Skeletal muscle satellite cell (primary cell): Measurements from ENCODE around the gene TM2D1.
A peak's percentile ranks its signal among the peaks of the same experiment; 100 is the strongest.
"Not testable (repeated sequence)": the region's sequence is repeated elsewhere in the genome, so short reads cannot be mapped to it uniquely, and the experiment has no call there.

Experiments
- H3K27me3 ChIP-seq: 2 replicates; pipeline ENCODE4 v1.7.0; 2013; ENCODE audit warnings: low read length; ENCODE audit not compliant: control insufficient read depth, insufficient read depth
- H3K36me3 ChIP-seq: 2 replicates; pipeline ENCODE4 v1.7.0; 2013; ENCODE audit warnings: mild to moderate bottlenecking, control low read depth, low read length; ENCODE audit not compliant: insufficient read depth
- H3K4me1 ChIP-seq: 2 replicates; pipeline ENCODE4 v1.7.0; 2013; ENCODE audit warnings: low read length; ENCODE audit not compliant: control insufficient read depth, insufficient read depth
- H3K4me2 ChIP-seq: 2 replicates; pipeline ENCODE4 v1.7.0; 2013; ENCODE audit warnings: mild to moderate bottlenecking, low read length
- H3K4me3 ChIP-seq: 2 replicates; pipeline ENCODE4 v1.7.0; 2013; ENCODE audit warnings: low read length
- H3K9ac ChIP-seq: 2 replicates; pipeline ENCODE4 v1.7.0; 2013; ENCODE audit warnings: mild to moderate bottlenecking, low read depth, low read length, moderate library complexity
- H3K9me3 ChIP-seq: replicated peaks from 2 replicates; pipeline ENCODE4 v1.7.0; 2013; ENCODE audit warnings: mild to moderate bottlenecking, control low read depth, low read length

Gene TM2D1

DNA sequence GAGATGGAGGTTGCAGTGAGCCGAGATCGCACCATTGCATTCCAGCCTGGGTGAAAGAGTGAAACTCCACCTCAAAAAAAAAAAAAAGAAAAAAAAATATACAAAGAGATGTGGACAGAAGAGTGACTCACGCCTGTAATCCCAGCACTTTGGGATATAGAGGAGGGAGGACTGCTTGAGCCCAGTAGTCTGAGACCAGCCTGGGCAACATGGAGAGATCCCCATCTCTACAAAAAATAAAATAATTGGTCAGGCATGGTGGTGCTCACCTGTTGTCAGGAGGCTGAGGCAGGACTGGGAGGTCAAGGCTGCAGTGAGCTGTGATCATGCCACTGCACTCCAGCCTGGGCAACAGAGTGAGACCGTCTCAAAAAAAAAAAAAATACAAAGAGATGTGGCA lies 13.7 kb downstream of the TM2D1 start:
- not testable (repeated sequence) for H3K27me3 ChIP-seq, H3K4me2 ChIP-seq, H3K9me3 ChIP-seq, H3K4me3 ChIP-seq, H3K4me1 ChIP-seq, H3K9ac ChIP-seq
- peaks cover 19% of the 10 kb centered on the region for H3K36me3 ChIP-seq

DNA sequence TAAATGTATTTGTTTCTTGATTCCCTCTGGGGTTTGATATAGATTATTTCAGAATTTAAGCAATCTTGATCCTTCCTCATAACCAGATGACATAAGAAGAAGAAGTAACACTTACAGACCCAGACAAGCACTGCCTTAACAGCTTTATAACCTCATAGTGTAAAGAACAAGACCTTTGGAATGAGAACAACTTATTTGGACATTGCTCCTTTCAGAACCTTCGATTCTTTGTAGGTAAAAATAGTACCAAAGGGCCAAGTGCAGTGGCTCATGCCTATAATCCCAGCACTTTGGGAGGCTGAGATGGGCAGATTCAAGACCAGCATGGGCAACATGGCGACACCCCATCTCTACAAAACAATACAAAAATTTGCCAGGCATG lies 15.0 kb downstream of the TM2D1 start:
- H3K4me1 ChIP-seq, result no peaks in the 10 kb centered on the region
- H3K4me3 ChIP-seq, result no peak overlapping the region
- peaks cover 28% of the 10 kb centered on the region for H3K36me3 ChIP-seq
- no peaks in the 10 kb centered on the region for H3K9me3 ChIP-seq
- no peaks in the 10 kb centered on the region for H3K27me3 ChIP-seq
- H3K9ac ChIP-seq, result no peak overlapping the region
- no peak overlapping the region for H3K4me2 ChIP-seq

DNA sequence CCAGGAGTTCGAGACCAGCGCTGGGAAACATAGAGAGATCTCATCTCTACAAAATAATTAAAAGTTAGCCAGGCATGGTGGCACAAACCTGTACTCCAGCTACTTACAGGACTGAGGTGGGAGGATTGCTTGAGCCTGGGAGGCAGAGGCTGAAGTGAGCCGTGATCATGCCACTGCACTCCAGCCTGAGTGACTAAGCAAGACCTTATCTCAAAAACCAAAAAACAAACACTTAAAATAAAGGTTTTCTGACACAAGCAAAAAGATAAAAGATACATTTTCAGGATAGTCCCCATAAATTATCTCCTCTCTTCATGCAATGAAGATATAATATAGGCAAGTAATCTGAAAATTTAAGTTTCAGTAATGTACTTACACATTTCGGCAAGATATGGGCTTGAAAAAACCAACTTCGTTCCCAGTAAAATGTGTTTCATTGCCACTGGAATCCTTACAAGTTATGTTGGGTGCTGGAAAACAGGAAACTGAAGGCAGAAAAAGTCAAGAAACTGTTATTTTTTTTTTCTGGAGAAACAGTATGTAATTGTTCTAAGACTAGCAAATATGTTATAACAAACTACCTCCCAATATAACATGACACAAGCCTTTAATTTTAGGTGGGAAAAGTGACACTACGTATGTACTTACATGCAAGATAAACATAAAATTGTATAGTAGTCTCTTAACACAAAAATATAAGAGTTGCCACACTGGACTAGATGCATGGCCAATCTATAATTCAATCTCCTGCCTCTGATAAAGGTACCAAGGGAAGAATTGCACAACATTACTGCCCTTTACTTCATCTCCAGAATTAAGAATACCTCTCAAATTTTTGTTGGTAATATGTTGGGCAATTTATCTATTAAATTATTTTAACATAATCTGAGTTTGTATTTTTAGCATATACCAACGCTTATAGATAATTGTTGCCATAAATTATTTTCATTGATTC lies 15.7 kb downstream of the TM2D1 start:
- Histone ChIP-seq H3K4me3 (no peak overlapping the region), H3K9me3 (no peaks in the 10 kb centered on the region), H3K4me2 (no peak overlapping the region), H3K9ac (no peak overlapping the region), H3K36me3 (peaks cover 28% of the 10 kb centered on the region), H3K4me1 (no peaks in the 10 kb centered on the region), H3K27me3 (no peaks in the 10 kb centered on the region)

DNA sequence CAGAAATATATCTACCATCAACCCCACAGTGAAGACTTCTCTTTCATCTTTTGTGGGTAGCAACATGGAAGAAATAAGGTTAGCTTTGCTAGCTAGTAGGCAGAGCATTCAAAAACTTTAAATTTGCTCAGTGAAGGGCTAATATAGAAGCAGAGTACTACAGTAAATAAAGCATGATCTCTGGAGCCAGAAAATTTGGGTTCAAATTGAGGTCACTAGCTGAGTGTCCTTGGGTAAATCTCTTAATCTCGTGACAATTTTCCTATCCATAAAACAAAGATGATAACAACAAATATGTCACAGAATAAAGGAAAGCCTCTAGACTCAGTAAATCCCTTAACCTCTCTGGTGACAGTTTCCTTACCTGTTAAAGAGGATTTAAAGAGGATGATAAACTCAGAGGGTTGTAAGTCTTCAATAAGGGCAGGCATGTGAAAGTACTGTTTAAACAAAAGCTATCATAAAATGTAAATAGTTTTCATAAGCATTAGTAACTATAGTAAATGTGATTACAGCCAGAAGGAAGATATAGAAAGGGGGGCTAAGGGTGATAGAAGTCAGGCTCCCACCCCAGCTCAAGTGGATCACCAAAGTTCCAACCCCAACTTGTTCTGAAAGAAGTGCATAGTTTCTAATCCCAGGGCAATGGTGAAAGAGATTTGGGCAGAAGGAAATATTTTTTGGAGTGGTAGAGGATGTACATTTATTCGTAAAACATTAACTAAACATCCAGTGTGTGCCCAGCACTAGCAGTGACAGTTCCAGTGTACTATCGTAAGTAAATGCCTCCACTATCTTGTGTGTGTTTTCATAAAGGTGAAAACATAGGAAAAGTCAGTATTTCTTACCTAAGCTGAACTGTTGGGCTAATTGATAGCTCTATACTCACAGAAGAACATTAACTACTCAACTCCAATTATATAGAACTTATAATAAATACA lies 24.8 kb downstream of the TM2D1 start:
- no peak overlapping the region for H3K4me3 ChIP-seq
- H3K9ac ChIP-seq, result no peak overlapping the region
- H3K9me3 ChIP-seq, result no peaks in the 10 kb centered on the region
- peaks cover 39% of the 10 kb centered on the region for H3K36me3 ChIP-seq
- H3K4me1 ChIP-seq, result no peaks in the 10 kb centered on the region
- no peak overlapping the region for H3K4me2 ChIP-seq
- no peaks in the 10 kb centered on the region for H3K27me3 ChIP-seq

DNA sequence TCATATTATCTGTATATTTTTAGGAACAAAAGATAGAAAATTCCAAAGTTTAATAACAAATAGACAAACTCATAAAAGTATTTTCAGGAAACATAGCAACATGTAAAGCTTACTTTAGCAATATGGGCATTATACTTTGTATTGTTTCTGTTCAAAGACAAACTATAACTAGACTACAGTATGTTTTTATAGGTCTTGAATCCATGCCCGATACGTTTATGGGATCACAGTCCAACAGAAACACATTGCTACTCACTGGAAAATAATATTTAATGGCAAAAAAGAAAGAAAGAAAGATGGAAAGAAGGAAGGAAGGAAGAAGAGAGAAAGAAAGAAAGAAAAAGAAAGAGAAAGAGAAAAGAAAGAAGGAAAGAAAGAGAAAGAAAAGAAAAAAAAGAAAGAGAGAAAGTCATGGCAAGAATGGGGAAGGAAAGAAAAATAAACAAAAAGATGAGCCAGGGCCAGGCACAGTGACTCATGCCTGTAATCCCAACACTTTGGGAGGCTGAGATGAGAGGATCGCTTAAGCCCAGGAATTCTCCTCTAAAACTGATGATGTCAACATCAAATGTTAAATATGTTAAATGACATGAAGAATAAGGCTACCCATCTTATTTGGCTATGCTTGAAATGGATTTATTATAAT lies 32.7 kb downstream of the TM2D1 start:
- no peak overlapping the region for H3K4me3 ChIP-seq
- no peak overlapping the region for H3K9ac ChIP-seq
- H3K9me3 ChIP-seq, result no peaks in the 10 kb centered on the region
- no peaks in the 10 kb centered on the region for H3K27me3 ChIP-seq
- H3K4me2 ChIP-seq, result peak overlapping the region; percentile 28
- H3K36me3 ChIP-seq, result peaks cover 3% of the 10 kb centered on the region
- peaks cover 9% of the 10 kb centered on the region for H3K4me1 ChIP-seq

DNA sequence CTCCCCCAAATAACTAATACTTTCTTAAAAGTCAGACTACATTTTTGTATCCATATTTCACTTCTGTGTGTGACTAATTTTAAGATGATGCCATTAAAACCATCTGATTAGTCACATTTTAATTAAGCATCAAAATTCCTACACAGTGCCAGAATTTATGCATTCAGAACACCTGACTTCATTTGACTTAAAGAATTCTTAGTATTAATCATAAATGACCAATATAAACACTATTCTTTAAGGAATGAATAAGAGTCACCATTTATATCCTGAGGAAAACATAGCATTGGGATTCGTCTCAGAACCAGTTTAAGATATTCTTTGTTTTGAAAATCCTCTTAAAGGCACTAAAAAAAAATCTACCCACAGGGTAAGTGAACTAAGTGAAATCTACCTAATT lies 37.0 kb downstream of the TM2D1 start:
- H3K36me3 ChIP-seq, result peaks cover 15% of the 10 kb centered on the region
- H3K4me2 ChIP-seq, result no peak overlapping the region
- H3K4me1 ChIP-seq, result peaks cover 9% of the 10 kb centered on the region
- H3K27me3 ChIP-seq, result no peaks in the 10 kb centered on the region
- H3K9me3 ChIP-seq, result no peaks in the 10 kb centered on the region
- H3K4me3 ChIP-seq, result no peak overlapping the region
- no peak overlapping the region for H3K9ac ChIP-seq

DNA sequence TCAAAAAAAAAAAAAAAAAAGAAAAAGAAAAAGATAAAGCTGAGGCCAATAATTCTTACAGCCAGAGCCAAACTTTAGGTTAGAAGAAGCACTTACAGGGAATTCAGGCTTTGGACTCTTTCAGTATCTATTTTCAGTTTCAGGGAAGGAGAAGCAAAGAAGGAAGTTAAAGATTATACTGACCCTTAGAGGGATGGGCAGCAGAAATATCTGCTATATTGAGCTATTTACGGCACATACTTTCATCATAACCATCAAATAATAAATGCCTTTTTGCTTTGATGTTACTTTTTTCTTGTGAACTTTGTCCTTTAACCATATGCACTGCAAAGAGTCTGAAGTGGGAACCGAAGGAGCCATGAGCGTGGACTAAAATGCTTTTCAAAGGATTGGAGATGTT lies 42.0 kb downstream of the TM2D1 start:
- Histone ChIP-seq H3K9me3 (no peaks in the 10 kb centered on the region), H3K4me2 (no peak overlapping the region), H3K4me1 (peaks cover under 1% of the 10 kb centered on the region), H3K4me3 (no peak overlapping the region), H3K27me3 (no peaks in the 10 kb centered on the region), H3K36me3 (peaks cover 39% of the 10 kb centered on the region), H3K9ac (no peak overlapping the region)

GRCh38 chr1:61680500-61680899 lies 44.4 kb downstream of the TM2D1 start:
- no peak overlapping the region for H3K4me3 ChIP-seq
- peaks cover 28% of the 10 kb centered on the region for H3K36me3 ChIP-seq

DNA sequence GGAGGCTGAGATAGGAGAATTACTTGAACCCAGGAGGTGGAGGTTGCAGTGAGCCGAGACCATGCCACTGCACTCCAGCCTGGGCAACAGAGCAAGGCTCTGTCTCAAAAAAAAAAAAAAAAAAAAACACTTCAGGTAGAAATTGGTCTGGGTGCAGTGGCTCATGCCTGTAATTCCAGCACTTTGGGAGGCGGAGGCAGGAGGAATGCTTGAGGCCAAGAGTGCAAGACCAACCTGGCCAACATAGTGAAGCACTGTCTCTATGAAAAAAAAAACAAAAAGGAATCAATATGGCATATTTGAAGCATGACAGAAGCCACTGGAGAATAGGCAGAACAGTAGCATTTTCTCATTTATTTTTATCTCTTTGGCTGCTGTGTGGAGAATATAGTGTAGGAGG lies 48.1 kb downstream of the TM2D1 start:
- not testable (repeated sequence) for H3K27me3 ChIP-seq, H3K4me3 ChIP-seq, H3K4me1 ChIP-seq, H3K9ac ChIP-seq, H3K4me2 ChIP-seq, H3K9me3 ChIP-seq
- peaks cover 20% of the 10 kb centered on the region for H3K36me3 ChIP-seq

More at GRCh38 chr1:61680500-61680899, 44.4 kb downstream of the TM2D1 start:
- no peaks in the 10 kb centered on the region for H3K4me1 ChIP-seq
- H3K9me3 ChIP-seq, result no peaks in the 10 kb centered on the region
- H3K27me3 ChIP-seq, result no peaks in the 10 kb centered on the region
- H3K9ac ChIP-seq, result no peak overlapping the region
- H3K4me2 ChIP-seq, result no peak overlapping the region

DNA sequence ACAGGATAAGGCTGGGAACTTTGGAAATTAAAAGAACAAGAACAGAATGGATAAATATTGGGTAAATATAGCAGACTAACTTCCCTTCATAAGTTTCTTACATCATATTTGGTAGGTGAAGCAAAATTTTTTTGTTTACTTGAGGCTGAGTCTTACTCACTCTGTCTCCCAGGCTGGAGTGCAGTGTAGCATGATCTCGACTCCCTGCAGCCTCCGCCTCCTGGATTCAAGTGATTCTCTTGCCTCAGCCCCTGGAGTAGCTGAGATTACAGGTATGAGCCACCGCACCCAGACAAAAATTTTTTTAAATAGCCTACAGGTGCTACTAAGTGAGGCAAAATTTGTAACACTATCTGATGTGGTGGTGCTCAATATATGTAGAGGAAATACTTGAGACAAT lies 50.7 kb downstream of the TM2D1 start:
- Histone ChIP-seq H3K4me2 (no peak overlapping the region), H3K36me3 (peaks cover 3% of the 10 kb centered on the region), H3K27me3 (no peaks in the 10 kb centered on the region), H3K9me3 (no peaks in the 10 kb centered on the region), H3K9ac (no peak overlapping the region), H3K4me1 (no peaks in the 10 kb centered on the region), H3K4me3 (no peak overlapping the region)

DNA sequence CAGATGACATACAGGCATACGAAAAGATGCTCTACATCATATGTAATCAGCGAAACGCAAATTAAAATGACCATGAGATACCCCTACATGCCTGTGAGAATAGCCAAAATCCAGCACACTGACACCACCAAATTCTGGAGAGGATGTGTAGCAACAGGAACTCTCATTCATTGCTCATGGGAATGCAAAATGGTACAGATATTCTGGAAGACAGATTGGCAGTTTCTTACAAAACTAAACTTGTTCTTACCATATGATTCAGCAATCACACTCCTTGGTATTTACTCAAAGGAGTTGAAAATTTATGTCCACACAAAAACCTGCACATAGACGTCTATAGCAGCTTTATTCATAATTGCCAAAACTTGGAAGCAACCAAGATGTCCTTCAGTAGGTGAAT lies 52.6 kb downstream of the TM2D1 start:
- Histone ChIP-seq H3K4me3 (no peak overlapping the region), H3K27me3 (no peaks in the 10 kb centered on the region), H3K4me1 (no peaks in the 10 kb centered on the region), H3K36me3 (no peaks in the 10 kb centered on the region), H3K4me2 (no peak overlapping the region), H3K9me3 (no peaks in the 10 kb centered on the region), H3K9ac (no peak overlapping the region)
